ENCODE data around the gene TAS2R39. TPM values are rescaled to one million over a fixed set of nuclear protein-coding genes. Genes with fewer than 3 reads are reported as not detected.

Gene TAS2R39
- not detected in 5 replicates for total RNA-seq (2022; extraction: Qiagen RNA extraction)

DNA sequence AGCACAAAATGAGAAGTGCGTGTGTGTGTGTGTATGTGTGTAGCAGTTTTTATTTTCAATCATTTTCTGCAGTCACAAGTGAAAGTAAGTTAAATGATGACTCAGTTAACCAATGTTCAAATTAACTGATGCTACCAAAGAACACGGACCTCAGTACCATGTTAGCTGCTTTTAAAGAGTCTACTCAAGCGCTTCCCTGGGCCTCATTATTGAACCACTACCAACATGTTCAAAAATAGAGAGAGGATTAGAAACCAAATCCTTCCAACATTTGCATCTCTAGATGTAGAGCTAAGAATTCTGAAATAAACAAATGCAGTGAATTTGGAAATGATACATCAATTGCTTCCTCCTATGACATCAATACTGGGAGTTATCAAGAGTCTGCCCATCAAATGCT is at the start of gene TAS2R39:
TSS of gene TAS2R39 (plus strand) at position 396 of the 400 bp plus-strand sequence. CDS start at position 396, 0 bp downstream.

DNA sequence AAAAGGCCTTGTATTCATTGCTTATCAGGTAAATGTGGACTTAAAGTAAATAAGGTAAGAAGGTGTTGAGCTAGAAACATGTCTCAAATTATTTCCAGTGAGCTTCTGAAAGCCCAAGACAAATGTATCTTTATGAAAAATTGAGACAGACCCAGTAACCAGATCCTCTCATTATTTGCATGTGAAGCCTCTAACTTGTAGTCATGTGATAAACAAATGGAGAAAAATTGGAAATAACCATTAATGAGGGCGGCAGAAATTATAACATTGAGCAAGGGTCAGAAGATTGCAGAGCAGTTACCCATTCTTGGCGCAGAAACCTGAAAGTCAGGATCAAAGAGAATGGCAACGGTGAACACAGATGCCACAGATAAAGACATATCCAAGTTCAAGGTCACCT is 38.5 kb downstream of the TAS2R39 start, which contains the start of gene TAS2R40:
TSS of gene TAS2R40 (plus strand) at position 301 of the 400 bp plus-strand sequence. CDS start at position 343, 42 bp downstream.

Other genes starting within 250 kb of the TAS2R39 start
- gene TRPV5, start 249.7 kb upstream of the TAS2R39 start, total RNA-seq (2022; extraction: Qiagen RNA extraction), result not detected in 5 replicates
- gene LLCFC1, start 243.9 kb upstream of the TAS2R39 start, total RNA-seq (2022; extraction: Qiagen RNA extraction), result not detected in 5 replicates
- 0.05 TPM in 1 of 5 replicates, not detected in the others for gene KEL, start 221.1 kb upstream of the TAS2R39 start, total RNA-seq (2022; extraction: Qiagen RNA extraction)
- gene OR9A2, start 156.3 kb upstream of the TAS2R39 start, total RNA-seq (2022; extraction: Qiagen RNA extraction), result not detected in 5 replicates
- not detected in 5 replicates for gene OR6V1, start 131.1 kb upstream of the TAS2R39 start, total RNA-seq (2022; extraction: Qiagen RNA extraction)
- 0.19 to 0.32 TPM (median 0.23 TPM) in 3 of 5 replicates, not detected in the others for gene PIP, start 51.3 kb upstream of the TAS2R39 start, total RNA-seq (2022; extraction: Qiagen RNA extraction)
- gene TAS2R40, start 38.6 kb downstream of the TAS2R39 start, total RNA-seq (2022; extraction: Qiagen RNA extraction), result not detected in 5 replicates
- 112 to 119 TPM (median 113 TPM) in 5 replicates for gene GSTK1, start 80.0 kb downstream of the TAS2R39 start, total RNA-seq (2022; extraction: Qiagen RNA extraction)
- 0.63 to 1.0 TPM (median 0.67 TPM) in 5 replicates for gene TMEM139, start 101.5 kb downstream of the TAS2R39 start, total RNA-seq (2022; extraction: Qiagen RNA extraction)
- gene CASP2, start 104.9 kb downstream of the TAS2R39 start, total RNA-seq (2022; extraction: Qiagen RNA extraction), result 20.7 to 24.6 TPM (median 21.4 TPM) in 5 replicates
- 0.03 to 0.06 TPM (median 0.05 TPM) in 3 of 5 replicates, not detected in the others for gene CLCN1, start 132.7 kb downstream of the TAS2R39 start, total RNA-seq (2022; extraction: Qiagen RNA extraction)
- 0.25 to 0.38 TPM (median 0.34 TPM) in 5 replicates for gene FAM131B, start 179.3 kb downstream of the TAS2R39 start, total RNA-seq (2022; extraction: Qiagen RNA extraction)
- 143 to 225 TPM (median 205 TPM) in 5 replicates for gene ZYX, start 197.9 kb downstream of the TAS2R39 start, total RNA-seq (2022; extraction: Qiagen RNA extraction)
- 0.13 to 0.14 TPM in 2 of 5 replicates, not detected in the others for gene EPHA1, start 225.4 kb downstream of the TAS2R39 start, total RNA-seq (2022; extraction: Qiagen RNA extraction)